Activated T-helper 1 cell treated with anti-CD3 and anti-CD28 coated beads, Interleukin-2, amount 50 U/mL, for 16 hours (primary cell): ENCODE measurements around the gene COX20.

Source experiments
- DNase-seq, 2 donors: peaks; one replicate each; pipeline ENCODE4 v3.0.0-alpha.2; 2020; ENCODE audit warnings: low read depth in 1 of 2, low spot score in 1 of 2

The COX20 gene

GRCh38 chr1:244869950-244870349, 34.5 kb downstream of the COX20 start:
- DNase-seq, result no peak

GRCh38 chr1:244874974-244875579, 39.6 kb downstream of the COX20 start:
- no peak for DNase-seq

DNA sequence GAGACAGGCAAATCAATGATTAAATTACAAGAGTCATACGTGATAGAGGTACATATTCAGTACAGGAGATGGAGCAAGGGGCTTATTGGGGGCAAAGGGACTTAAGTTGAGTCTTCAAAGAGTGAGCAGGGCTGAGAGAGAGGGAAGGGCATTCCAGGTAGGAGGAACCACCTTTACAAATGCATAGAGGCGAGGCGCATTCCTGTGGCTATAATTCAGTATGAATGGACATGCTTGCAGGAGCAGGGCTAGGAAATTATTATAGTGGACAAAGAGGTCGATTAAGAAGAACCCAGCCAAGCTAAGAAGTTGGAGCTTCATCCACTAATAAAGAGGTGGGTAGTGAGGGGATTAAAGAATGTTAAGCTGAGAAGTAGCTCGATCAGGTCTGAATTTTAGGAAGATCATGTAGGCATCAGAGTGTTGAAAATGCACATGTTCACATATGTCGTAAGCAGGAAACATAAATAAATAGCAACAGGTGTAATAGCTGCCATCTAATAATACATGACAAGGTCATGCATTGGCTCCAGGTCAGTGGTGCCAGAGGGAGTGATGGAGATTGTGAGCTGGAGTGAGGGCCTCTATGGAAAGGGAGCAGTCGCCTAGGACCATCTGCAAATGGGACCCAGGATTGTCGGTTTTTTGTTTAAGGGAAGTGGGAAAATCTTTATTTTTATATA, 40.9 kb downstream of the COX20 start:
- no peak for DNase-seq

DNA sequence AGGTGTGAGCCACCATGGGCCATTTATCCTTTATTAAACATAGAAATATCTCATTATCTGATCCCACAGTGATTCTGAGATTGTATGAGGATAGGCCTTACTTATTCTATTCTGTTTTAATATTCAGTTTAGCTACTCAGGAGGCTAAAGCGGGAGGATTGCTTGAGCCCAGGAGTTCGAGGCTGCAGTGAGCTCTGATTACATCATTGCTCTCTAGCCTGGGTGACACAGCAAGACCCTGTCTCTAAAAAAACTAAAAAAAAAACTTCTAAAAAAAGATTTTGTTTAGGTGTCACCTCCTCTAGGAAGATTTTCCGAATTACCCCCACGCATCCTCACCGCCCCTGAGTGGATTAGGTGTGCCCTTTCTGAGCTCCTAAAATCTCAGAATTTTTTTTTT, 43.2 kb downstream of the COX20 start:
- DNase-seq, result no peak

DNA sequence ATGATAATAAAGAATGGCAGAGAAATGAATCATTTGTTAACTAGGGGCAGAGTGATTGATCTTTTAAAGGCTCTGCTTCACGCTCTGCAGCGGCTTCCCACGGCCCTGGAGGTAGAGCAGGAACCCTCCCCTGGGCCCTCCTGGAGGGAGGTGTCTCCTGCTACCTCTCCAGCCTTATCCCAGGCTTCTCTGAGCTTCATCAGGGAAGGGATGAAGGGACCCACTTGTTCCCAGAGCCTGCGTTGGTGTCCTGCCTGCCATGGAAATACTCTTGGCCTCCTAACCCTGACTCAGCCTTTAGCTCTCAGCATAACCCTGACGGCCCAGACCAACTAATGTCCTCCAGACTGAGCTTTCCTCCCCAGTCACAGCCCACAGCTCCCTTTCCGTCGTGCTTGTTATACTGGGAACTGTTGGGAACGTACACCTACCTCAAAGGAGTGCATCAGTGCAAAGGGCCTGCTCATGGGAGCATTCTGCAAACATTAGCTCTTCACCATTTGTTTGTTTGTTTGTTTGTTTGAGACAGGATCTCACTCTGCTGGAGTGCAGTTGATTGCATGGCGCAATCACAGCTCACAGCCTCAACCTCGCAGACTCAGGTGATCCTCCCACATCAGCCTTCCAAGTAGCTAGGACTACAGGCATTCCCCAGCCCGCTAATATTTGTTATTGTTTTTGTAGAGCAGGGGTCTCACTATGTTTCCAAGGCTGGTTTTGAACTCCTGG, 46.3 kb downstream of the COX20 start:
- DNase-seq, result no peak

DNA sequence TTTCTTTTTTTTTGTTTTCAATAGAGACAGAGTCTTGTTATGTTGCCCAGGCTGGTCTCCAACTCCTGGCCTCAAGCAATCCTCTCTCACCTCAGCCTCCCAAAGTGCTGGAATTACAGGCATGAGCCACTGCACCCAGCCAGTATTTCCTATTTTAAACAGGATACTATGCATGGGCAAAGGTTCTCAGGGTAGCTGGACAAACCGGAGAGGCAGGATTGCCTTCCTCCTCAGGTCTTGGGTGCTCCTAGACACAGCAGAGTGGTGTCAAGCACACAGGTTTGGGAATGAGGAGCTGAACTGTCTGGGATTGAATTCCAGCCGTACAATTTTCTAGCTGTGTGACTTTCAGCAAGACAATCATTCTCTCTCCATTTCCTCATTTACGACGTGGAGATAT, 51.8 kb downstream of the COX20 start:
- DNase-seq, result no peak

DNA sequence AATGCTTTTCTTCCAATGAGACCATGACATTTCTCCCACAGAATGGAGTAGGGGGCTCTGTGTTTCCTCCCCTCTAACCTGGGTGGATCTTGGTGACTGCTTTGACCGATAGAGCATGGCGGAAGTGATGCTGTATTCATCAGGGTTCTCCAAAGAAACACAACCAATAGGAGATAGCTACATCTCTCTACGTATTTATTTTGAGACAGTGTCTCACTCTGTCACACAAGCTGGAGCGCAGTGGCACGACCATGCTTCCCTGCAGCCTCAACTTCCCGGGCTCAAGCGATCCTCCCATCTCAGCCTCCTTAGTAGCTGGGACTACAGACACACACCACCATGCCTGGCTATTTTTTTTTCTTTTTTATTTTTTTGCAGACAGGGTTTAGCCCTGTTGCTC, 58.4 kb downstream of the COX20 start:
- no peak for DNase-seq
